ENCODE data around the gene ATG12. TPM values are rescaled to one million over a fixed set of nuclear protein-coding genes. Genes with fewer than 3 reads are reported as not detected.
"Not testable (repeated sequence)": the region's sequence is repeated elsewhere in the genome, so short reads cannot be mapped to it uniquely, and the experiment has no call there.

ATG12 gene
- total RNA-seq, 1 experiment from 2014 or later, result 102 TPM

- H3K4me3 ChIP-seq, result no peak overlapping the region
- 0 out of 2 replicates have a peak, but pooled peaks cover 2% of the 10 kb centered on the region for H3K36me3 ChIP-seq
- H3K9me3 ChIP-seq, result peaks cover 3% of the 10 kb centered on the region
- H3K27me3 ChIP-seq, result no peaks in the 10 kb centered on the region
- no peak for DNase-seq
Measured at GRCh38 chr5:115850744-115851416, 9.5 kb upstream of the ATG12 start.

DNA sequence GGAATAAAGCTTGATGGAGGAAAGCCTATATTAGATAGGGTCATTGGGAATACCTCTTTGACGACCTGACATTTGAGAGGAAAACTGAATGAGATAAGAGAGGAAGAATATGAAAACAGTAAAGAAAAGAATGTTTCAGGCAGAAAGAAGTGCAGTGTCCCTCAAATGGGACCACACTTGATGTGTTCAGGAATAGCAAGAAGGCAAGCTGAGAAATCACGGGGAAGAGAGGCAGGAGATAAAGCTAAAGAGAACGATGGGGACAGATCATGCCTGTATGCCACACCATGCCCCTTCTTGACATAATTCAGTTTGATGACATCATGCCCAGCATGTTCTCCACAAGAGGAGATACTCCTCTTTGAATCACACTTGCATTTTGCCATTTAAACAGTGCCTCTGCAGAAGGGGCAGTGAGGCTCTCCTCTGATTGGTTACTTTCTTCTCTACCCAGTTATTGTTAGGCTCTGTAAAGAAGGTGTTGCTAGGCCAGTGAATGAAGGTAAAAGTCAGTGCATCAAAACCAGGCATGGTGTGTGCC, 8.0 kb upstream of the ATG12 start:
- H3K4me3 ChIP-seq, result no peak overlapping the region
- H3K36me3 ChIP-seq, result 0 out of 2 replicates have a peak, but pooled peaks cover 2% of the 10 kb centered on the region
- no peaks in the 10 kb centered on the region for H3K27me3 ChIP-seq
- DNase-seq, result no peak
- H3K9me3 ChIP-seq, result peaks cover 3% of the 10 kb centered on the region

- 0 out of 2 replicates have a peak, but pooled peaks cover 2% of the 10 kb centered on the region for H3K36me3 ChIP-seq
- no peaks in the 10 kb centered on the region for H3K27me3 ChIP-seq
- no peaks in the 10 kb centered on the region; the same call in 1 of the 2 replicates for H3K9me3 ChIP-seq
- no peak for DNase-seq
- no peak overlapping the region for H3K4me3 ChIP-seq
Measured at GRCh38 chr5:115847290-115847689, 5.9 kb upstream of the ATG12 start.

DNA sequence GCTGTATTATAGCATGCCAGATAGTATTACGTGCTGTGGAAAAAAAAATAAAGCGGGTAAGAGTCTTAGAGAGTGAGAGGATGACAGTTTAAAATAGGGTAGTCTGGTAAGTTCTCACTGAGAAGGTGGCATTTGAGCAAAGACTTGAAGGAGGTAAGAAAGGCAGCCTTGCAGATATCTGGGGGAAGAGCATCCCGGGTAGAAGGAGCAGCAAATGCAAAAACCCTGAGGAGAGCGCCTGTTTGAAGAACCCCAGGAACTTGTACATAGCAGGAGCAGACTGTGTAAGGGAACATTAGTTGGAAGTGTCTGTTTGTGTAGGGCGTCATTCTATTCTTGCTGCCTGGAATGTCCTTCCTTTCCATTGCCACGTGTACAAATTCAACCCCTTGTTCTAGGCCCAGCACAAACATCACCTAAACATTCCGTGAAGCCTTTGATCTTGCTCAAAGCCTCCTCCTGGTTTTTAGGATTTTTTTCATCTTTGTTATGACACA, 3.0 kb upstream of the ATG12 start:
- Histone ChIP-seq H3K27me3 (no peaks in the 10 kb centered on the region), H3K9me3 (no peaks in the 10 kb centered on the region), H3K36me3 (no peaks in the 10 kb centered on the region; the same call in 1 of the 2 replicates), H3K4me3 (peak overlapping the region; percentile 88)
- no peak for DNase-seq

DNA sequence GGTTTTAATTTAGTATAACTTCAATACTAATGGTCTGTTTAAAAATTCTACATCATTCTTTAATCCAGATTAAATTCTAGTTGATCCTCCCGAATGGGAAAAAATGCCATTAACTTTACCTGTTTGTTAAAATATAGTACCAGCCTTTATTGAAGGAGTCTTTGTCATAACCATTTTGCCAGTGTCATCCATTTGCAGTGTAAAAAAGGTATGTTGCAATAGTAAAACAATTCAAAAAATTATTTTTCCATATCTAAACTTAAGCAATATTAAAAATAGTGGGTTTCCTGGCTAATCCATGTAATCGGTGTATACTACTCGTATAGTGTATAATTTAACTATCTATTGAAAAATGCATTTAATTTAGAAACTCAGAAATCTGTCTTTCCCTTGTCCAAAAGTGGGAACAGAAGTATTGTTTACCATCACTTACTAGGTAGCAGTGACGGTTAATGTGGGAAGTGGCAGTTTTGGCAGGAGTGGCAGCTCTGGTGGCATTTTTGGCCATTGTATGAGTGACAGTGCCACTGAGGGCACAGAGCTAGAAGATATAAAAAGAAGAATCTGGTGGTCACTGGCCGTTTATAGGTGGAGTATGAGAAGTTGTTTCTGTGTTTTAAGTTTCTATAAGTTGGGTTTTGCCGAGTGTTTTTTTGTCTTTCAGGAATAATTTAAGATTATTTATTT, 2.2 kb upstream of the ATG12 start:
- H3K4me3 ChIP-seq, result peak overlapping the region; percentile 88
- no peaks in the 10 kb centered on the region for H3K9me3 ChIP-seq

DNA sequence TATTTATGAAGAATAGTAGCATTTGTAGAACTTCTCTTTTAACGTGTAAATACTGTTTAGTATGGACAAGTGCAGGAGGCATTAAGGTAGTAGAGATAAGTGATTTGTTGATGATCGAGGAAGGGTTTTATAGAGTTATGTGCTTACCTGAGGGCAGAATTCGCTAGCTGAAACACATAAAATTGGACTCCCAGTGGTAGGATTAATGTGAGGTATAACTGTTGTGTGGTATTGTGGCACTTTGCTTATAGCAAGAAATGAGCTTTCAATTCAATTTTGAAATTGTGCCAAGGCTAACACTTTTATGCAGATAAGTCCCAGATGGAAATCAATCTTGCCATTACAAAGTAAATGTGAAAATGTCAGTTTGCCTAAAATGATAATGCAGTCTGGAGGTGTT, 1.6 kb upstream of the ATG12 start:
- H3K36me3 ChIP-seq, result peaks cover 8% of the 10 kb centered on the region
- H3K27me3 ChIP-seq, result no peaks in the 10 kb centered on the region
- DNase-seq, result no peak
- no peaks in the 10 kb centered on the region for H3K9me3 ChIP-seq
- H3K4me3 ChIP-seq, result peak overlapping the region; percentile 88

More for the DNA sequence above, 2.2 kb upstream of the ATG12 start:
- Histone ChIP-seq H3K36me3 (peaks cover 2% of the 10 kb centered on the region; the same call in 1 of the 2 replicates), H3K27me3 (no peaks in the 10 kb centered on the region)
- DNase-seq, result no peak

- H3K9me3 ChIP-seq, result no peaks in the 10 kb centered on the region
- DNase-seq, result peak; percentile 82
- peaks cover 14% of the 10 kb centered on the region for H3K36me3 ChIP-seq
- peak overlapping the region; percentile 88 for H3K4me3 ChIP-seq
- H3K27me3 ChIP-seq, result no peaks in the 10 kb centered on the region
Measured at GRCh38 chr5:115842089-115842935, 947 bp upstream of the ATG12 start.

DNA sequence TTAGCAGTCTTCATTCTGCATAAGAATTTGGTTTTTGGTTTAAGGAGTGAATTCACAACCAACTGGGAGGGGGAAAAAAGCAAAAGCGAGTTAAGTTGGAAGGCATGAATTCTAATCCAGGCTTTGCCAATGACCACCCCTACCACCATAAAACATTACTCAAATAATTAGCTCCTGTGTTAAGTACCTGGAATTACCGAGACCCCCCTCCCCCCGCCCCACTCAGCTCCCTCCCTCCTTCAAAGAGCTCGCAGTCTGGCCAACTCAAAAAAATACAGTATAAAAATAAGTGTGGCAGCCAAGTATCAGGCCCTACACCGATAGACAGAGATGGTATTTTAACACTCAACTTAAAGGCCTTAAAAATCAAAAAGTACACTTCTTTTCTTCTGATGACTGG, 492 bp downstream of the ATG12 start:
- Histone ChIP-seq H3K36me3 (peaks cover 29% of the 10 kb centered on the region), H3K27me3 (no peaks in the 10 kb centered on the region), H3K4me3 (peak overlapping the region; percentile 88), H3K9me3 (no peaks in the 10 kb centered on the region)
- DNase-seq, result no peak

DNA sequence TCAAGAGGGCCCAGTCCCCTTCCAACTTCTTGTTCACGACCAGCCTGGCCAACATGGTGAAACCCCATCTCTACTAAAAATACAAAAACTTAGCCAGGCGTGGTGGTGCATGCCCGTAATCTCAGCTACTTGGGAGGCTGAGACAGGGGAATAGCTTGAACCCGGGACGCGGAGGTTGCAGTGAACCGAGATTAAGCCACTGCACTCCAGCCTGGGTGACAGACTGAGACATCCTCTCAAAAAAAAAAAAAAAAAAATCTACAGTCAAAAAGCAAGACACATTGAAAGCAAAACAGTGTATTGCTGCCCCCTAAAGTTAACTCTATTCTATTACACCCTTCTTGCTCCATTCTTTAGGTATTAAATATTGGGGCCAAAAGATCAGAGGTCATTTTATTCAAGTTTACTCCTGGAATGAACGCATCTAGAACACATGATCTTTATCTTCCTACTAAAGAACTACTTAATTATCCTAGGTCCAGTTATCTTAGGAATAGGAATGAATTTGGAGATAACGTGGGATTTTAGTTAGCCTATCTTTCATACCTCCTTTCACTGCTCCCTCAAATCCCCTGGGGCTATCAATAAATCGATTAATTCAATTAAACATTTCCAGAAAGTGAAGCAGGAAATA, 2.4 kb downstream of the ATG12 start:
- Histone ChIP-seq H3K27me3 (no peaks in the 10 kb centered on the region), H3K4me3 (peak overlapping the region; percentile 88), H3K36me3 (peaks cover 48% of the 10 kb centered on the region), H3K9me3 (no peaks in the 10 kb centered on the region)
- no peak for DNase-seq

- Histone ChIP-seq H3K27me3 (no peaks in the 10 kb centered on the region; the same call in 1 of the 2 replicates), H3K4me3 (no peak overlapping the region), H3K36me3 (peaks cover 79% of the 10 kb centered on the region), H3K9me3 (no peaks in the 10 kb centered on the region)
- DNase-seq, result no peak
Measured at GRCh38 chr5:115835481-115835880, 5.9 kb downstream of the ATG12 start.

GRCh38 chr5:115831163-115831768, 10.1 kb downstream of the ATG12 start:
- no peak overlapping the region for H3K4me3 ChIP-seq
- no peaks in the 10 kb centered on the region for H3K9me3 ChIP-seq
- no peaks in the 10 kb centered on the region; the same call in 1 of the 2 replicates for H3K27me3 ChIP-seq
- H3K36me3 ChIP-seq, result peaks cover 80% of the 10 kb centered on the region
- no peak for DNase-seq

DNA sequence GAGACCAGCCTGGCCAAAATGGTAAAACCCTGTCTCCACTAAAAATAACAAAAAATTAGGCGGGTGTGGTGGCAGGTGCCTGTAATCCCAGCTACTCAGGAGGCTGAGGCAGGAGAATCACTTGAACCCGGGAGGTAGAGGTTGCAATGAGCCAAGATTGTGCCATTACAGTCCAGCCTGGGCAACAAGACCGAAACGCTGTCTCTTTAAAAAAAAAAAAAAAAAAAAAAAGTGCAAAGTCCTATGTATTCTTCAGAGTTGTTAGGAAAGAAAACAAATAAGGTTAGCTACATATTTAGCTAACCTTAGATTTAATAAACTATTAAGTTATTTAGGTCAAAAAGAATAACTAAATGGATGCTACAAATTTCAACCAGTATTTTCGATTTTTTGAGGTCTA, 11.5 kb downstream of the ATG12 start:
- Histone ChIP-seq H3K27me3 (no peaks in the 10 kb centered on the region; the same call in 1 of the 2 replicates), H3K9me3 (0 out of 2 replicates have a peak, but pooled peaks cover 3% of the 10 kb centered on the region), H3K4me3 (no peak overlapping the region), H3K36me3 (peaks cover 67% of the 10 kb centered on the region)
- no peak for DNase-seq

DNA sequence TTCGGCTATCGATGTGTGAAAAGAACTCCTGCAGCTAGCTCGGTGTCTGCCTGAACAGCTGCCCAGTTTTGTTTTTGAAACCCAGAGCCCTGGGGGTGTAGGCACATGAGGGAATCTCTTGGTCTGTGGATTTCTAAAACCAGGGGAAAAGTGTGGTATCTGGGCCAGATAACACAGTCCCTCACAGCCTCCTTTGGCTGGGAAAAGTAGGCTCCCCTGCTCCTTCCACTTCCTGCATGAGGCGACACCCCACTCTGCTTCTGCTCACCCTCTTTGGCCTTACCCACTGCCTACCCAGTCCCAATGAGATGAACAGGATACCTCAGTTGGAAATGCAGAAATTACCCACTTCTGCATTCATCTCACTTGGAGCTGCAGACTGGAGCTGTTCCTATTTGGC, 15.4 kb downstream of the ATG12 start:
- no peaks in the 10 kb centered on the region; the same call in 1 of the 2 replicates for H3K27me3 ChIP-seq
- H3K36me3 ChIP-seq, result peaks cover 31% of the 10 kb centered on the region
- H3K4me3 ChIP-seq, result no peak overlapping the region
- 0 out of 2 replicates have a peak, but pooled peaks cover 3% of the 10 kb centered on the region for H3K9me3 ChIP-seq
- no peak for DNase-seq

DNA sequence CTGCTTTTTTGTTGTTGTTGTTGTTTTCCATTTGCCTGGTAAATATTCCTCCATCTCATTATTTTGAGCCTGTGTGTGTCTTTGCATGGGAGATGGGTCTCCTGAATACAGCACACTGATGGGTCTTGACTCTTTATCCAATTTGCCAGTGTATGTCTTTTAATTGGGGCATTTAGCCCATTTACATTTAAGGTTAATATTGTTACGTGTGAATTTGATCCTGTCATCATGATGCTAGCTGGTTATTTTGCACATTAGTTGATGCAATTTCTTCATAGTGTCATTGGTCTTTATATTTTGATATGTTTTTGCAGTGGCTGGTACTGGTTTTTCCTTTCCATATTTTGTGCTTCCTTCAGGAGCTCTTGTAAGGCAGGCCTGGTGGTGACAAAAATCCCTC, 16.4 kb downstream of the ATG12 start:
- not testable (repeated sequence) for H3K4me3 ChIP-seq, H3K9me3 ChIP-seq, H3K27me3 ChIP-seq, DNase-seq
- peaks cover 21% of the 10 kb centered on the region for H3K36me3 ChIP-seq

DNA sequence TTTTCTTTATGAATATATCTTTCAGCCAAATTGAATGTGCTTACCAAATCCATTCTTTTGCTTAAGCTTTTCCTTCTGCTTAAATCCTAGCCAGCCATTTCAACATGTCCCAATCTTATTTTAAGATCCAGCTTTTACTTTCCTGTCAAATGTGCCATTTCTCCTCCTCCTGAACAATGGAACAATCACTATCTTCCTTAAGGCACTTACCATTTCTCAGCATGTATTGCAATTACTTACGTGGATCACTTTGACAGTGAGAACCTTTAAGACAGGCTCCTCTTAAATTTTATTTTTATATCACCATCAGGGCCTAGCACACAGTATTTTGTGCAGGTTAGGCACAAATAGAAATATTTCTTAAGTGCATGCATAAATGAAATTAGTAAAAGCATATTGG, 20.5 kb downstream of the ATG12 start:
- H3K4me3 ChIP-seq, result no peak overlapping the region

DNA sequence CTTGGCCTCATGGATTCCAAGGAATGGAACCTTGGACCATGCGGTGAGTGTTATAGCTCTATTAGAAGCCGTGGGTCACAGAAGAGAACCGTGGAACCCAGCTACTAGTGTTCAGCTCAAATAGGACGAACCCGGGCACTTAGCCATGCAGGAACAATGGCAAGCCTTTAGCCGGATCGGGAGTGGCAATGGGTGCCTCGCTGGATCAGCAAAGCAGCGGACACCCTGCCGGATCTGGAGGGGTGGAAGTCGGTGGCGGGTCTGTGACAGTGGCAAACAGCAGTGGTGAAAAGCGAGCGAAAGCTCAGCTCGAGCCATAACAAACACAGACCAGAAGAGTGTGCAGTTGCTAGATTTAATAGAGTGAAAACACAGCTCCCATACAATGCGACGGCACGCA, 22.5 kb downstream of the ATG12 start:
- Histone ChIP-seq H3K4me3 (no peak overlapping the region), H3K9me3 (no peaks in the 10 kb centered on the region), H3K27me3 (peaks cover 56% of the 10 kb centered on the region), H3K36me3 (no peaks in the 10 kb centered on the region)
- DNase-seq, result no peak

More for the DNA sequence above, 20.5 kb downstream of the ATG12 start:
- no peaks in the 10 kb centered on the region for H3K36me3 ChIP-seq
- no peak for DNase-seq
- H3K9me3 ChIP-seq, result 0 out of 2 replicates have a peak, but pooled peaks cover 3% of the 10 kb centered on the region
- peaks cover 36% of the 10 kb centered on the region for H3K27me3 ChIP-seq
